DOHH2 (cell line): ENCODE measurements around the gene GIMAP8.
"Not testable (repeated sequence)": the region's sequence is repeated elsewhere in the genome, so short reads cannot be mapped to it uniquely, and the experiment has no call there.

Source experiments
- EZH2phosphoT487 ChIP-seq: fragments of 200-600 bp; sonication (generic); IDR thresholded peaks from 2 replicates; pipeline ENCODE4 v1.6.1; 2017; ENCODE audit warnings: borderline replicate concordance, mild to moderate bottlenecking, antibody characterized with exemption, low read length, moderate library complexity, mixed read lengths
- TF ChIP-seq, protein P1 (sequence below): fragments of 200-600 bp; sonication (generic); IDR thresholded peaks from one replicate; pipeline ENCODE4 v1.5.1; 2014; ENCODE audit warnings: antibody characterized with exemption, mild to moderate bottlenecking, low read depth, low read length; ENCODE audit not compliant: poor library complexity, severe bottlenecking

DNA sequence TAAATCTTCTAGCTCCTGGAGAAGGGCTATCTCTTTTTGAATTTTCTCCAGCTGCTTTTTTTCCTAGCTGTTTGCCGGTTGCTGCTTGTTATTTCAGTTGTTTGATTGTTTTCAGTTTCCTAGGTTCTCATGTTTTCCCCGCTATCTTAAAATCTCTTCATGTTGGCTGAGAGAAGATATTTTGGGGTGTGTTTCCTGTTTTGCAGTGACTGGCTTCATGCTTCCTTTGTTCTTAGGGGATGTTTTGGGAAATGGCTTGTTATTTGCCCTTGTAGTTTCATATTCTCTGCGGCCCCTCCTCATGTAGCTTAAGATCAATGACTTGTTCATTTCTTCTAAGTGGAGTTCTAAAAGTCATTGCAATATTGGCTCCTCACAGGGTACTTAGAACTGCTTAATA lies 33.6 kb downstream of the GIMAP8 start:
- TF ChIP-seq, protein P1, sequence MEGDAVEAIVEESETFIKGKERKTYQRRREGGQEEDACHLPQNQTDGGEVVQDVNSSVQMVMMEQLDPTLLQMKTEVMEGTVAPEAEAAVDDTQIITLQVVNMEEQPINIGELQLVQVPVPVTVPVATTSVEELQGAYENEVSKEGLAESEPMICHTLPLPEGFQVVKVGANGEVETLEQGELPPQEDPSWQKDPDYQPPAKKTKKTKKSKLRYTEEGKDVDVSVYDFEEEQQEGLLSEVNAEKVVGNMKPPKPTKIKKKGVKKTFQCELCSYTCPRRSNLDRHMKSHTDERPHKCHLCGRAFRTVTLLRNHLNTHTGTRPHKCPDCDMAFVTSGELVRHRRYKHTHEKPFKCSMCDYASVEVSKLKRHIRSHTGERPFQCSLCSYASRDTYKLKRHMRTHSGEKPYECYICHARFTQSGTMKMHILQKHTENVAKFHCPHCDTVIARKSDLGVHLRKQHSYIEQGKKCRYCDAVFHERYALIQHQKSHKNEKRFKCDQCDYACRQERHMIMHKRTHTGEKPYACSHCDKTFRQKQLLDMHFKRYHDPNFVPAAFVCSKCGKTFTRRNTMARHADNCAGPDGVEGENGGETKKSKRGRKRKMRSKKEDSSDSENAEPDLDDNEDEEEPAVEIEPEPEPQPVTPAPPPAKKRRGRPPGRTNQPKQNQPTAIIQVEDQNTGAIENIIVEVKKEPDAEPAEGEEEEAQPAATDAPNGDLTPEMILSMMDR, result not testable (repeated sequence)
- not testable (repeated sequence) for TF ChIP-seq EZH2phosphoT487
